Adrenal gland (tissue), 5 donors: ENCODE measurements around the gene ADIPOR2.
"Not testable (repeated sequence)": the region's sequence is repeated elsewhere in the genome, so short reads cannot be mapped to it uniquely, and the experiment has no call there.

Experiments used
- POLR2A ChIP-seq, 2 donors: fragments of 450-650 bp; IDR thresholded peaks; one replicate each; pipeline ENCODE4 v1.6.1; 2017; ENCODE audit warnings: antibody characterized with exemption in 2 of 2, mild to moderate bottlenecking in 2 of 2, moderate library complexity in 1 of 2
- TF ChIP-seq, protein P1 (sequence below), 6 experiments: fragments of 450-650 bp in 4 of 6; fragments of 200-600 bp in 2 of 6; sonication (generic) in 1 of 6; IDR thresholded peaks; 1 replicate in 5 of 6; 2 replicates in 1 of 6; pipeline versions ENCODE4 v1.5.1 to v1.8.0; 2016 to 2021; ENCODE audit warnings: antibody characterized with exemption in 6 of 6, mild to moderate bottlenecking in 2 of 6, moderate library complexity in 1 of 6
- donor health status: DM: no; HTN: no; CAD: no.

DNA sequence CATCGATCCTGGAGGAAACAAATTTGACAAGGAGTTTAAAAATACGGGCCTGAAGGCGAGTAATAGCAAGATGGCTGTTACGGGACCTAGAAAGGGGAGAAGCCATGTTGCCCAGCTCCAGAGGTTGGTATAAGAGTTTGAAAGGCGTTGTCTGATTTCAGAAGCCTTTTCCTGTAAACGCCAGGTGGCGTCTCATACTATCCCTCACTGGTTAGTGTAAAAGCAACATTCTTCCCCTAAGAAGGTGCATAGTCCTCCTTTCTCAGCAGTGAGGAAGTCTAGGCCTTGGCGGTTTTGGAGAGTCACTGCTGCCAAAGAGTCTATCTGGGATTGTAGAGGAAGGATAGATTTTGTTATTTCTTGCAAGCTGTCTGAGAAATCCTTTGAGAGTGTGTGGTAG lies 20.0 kb downstream of the ADIPOR2 start:
- TF ChIP-seq, protein P1, sequence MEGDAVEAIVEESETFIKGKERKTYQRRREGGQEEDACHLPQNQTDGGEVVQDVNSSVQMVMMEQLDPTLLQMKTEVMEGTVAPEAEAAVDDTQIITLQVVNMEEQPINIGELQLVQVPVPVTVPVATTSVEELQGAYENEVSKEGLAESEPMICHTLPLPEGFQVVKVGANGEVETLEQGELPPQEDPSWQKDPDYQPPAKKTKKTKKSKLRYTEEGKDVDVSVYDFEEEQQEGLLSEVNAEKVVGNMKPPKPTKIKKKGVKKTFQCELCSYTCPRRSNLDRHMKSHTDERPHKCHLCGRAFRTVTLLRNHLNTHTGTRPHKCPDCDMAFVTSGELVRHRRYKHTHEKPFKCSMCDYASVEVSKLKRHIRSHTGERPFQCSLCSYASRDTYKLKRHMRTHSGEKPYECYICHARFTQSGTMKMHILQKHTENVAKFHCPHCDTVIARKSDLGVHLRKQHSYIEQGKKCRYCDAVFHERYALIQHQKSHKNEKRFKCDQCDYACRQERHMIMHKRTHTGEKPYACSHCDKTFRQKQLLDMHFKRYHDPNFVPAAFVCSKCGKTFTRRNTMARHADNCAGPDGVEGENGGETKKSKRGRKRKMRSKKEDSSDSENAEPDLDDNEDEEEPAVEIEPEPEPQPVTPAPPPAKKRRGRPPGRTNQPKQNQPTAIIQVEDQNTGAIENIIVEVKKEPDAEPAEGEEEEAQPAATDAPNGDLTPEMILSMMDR (IDR thresholded peaks at IDR 0.05), result not testable (repeated sequence)
- not testable (repeated sequence) for TF ChIP-seq POLR2A (IDR thresholded peaks at IDR 0.05)
